Activated CD4-positive, alpha-beta T cell treated with anti-CD3 and anti-CD28 coated beads for 36 hours (primary cell): ENCODE data around the gene KRT16. TPM values are rescaled to one million over a fixed set of nuclear protein-coding genes. Genes with fewer than 3 reads are reported as not detected.
"Not testable (repeated sequence)": the region's sequence is repeated elsewhere in the genome, so short reads cannot be mapped to it uniquely, and the experiment has no call there.

Source experiments
- ATAC-seq: fragments of 200-7000 bp; cut with Tn5 transposase; one replicate; pipeline ENCODE4 v1.10.0; 2021; ENCODE audit warnings: mild to moderate bottlenecking, moderate library complexity
- CTCF ChIA-PET: fragments of 350-600 bp; sonication (Branson Sonifier 250); formaldehyde crosslinking; loops from one replicate; lab custom pipeline; 2021; ENCODE audit warnings: antibody characterized with exemption; lab: Charles Lee
- POLR2A ChIA-PET: fragments of 350-600 bp; sonication (Branson Sonifier 250); formaldehyde crosslinking; loops from one replicate; lab custom pipeline; 2021; ENCODE audit warnings: antibody characterized with exemption, inconsistent platforms; lab: Charles Lee
- DNase-seq: peaks from one replicate; pipeline ENCODE4 v3.0.0-alpha.2; 2020
- H3K27ac Mint-ChIP-seq: one replicate; pipeline ENCODE4 v1.8.0; 2021; ENCODE audit warnings: mixed read lengths
- H3K27me3 Mint-ChIP-seq: one replicate; pipeline ENCODE4 v1.8.0; 2021; ENCODE audit warnings: mixed read lengths
- H3K36me3 Mint-ChIP-seq: one replicate; pipeline ENCODE4 v1.8.0; 2021; ENCODE audit warnings: low read depth, mixed read lengths
- H3K4me1 Mint-ChIP-seq: one replicate; pipeline ENCODE4 v1.8.0; 2021; ENCODE audit warnings: mixed read lengths
- H3K4me3 Mint-ChIP-seq: one replicate; pipeline ENCODE4 v1.8.0; 2021; ENCODE audit warnings: mild to moderate bottlenecking, moderate library complexity, mixed read lengths
- H3K9me3 Mint-ChIP-seq: one replicate; pipeline ENCODE4 v1.8.0; 2021; ENCODE audit warnings: low read depth, mixed read lengths
- intact Hi-C, 2 experiments: fragments of 100-400 bp; cut with DNase I in 1 of 2; cut with micrococcal nuclease in 1 of 2; formaldehyde crosslinking; loops; one replicate each; pipeline versions ENCODE4 v1.14.2 to v1.15.1; 2022 to 2024; cut with DNase I, micrococcal nuclease
- total RNA-seq, 2 experiments: library from RNA; stranded (reverse); gene quantifications; one replicate each; pipeline ENCODE4 v1.2.3, GENCODE V29; 2021

The KRT16 gene
- total RNA-seq, 2 experiments from 2014 or later = not detected

- no peak within 1 kb of the TSS for H3K4me3 Mint-ChIP-seq
- H3K36me3 Mint-ChIP-seq = no peaks in the 10 kb centered on the region
- H3K27me3 Mint-ChIP-seq = no peaks in the 10 kb centered on the region
- ChIA-PET CTCF (interaction anchor here (0.6 to 1.0 kb wide), 4 partner anchors 24 to 220 kb away, joined by 3 to 5 read pairs (median 3); no protein-coding TSS in a partner anchor), POLR2A (no interaction called here)
- intact Hi-C loops = no loop called here
- DNase-seq = no peak
- H3K27ac Mint-ChIP-seq = no peak within 1 kb of the TSS
- H3K4me1 Mint-ChIP-seq = no peaks in the 10 kb centered on the region
- no peaks in the 10 kb centered on the region for H3K9me3 Mint-ChIP-seq
- no peak for ATAC-seq
Measured at GRCh38 chr17:41624208-41625101, 11.9 kb upstream of the KRT16 start, which contains the start of gene KRT17. KRT17 (minus strand) TSS chr17:41624575; CDS start chr17:41624509, 66 bp downstream.

- H3K36me3 Mint-ChIP-seq, H3K9me3 Mint-ChIP-seq, DNase-seq, H3K27me3 Mint-ChIP-seq, H3K27ac Mint-ChIP-seq, ATAC-seq, CTCF ChIA-PET, POLR2A ChIA-PET, intact Hi-C loops, H3K4me1 Mint-ChIP-seq, H3K4me3 Mint-ChIP-seq: not testable (repeated sequence)
Measured at GRCh38 chr17:41623184-41623861, 10.8 kb upstream of the KRT16 start.

GRCh38 chr17:41622340-41623183 lies 10.0 kb upstream of the KRT16 start:
- CTCF ChIA-PET, H3K27ac Mint-ChIP-seq, H3K36me3 Mint-ChIP-seq, H3K4me3 Mint-ChIP-seq, H3K9me3 Mint-ChIP-seq, DNase-seq, H3K4me1 Mint-ChIP-seq, POLR2A ChIA-PET, H3K27me3 Mint-ChIP-seq, intact Hi-C loops, ATAC-seq: not testable (repeated sequence)

GRCh38 chr17:41621916-41622315 lies 9.3 kb upstream of the KRT16 start:
- DNase-seq (no peak), ATAC-seq (no peak)
- intact Hi-C loops = no loop called here
- no peak overlapping the region for H3K4me3 Mint-ChIP-seq
- no peaks in the 10 kb centered on the region for H3K9me3 Mint-ChIP-seq
- H3K4me1 Mint-ChIP-seq = no peaks in the 10 kb centered on the region
- H3K36me3 Mint-ChIP-seq = no peaks in the 10 kb centered on the region
- H3K27ac Mint-ChIP-seq = no peak overlapping the region
- POLR2A ChIA-PET = no interaction called here
- no peaks in the 10 kb centered on the region for H3K27me3 Mint-ChIP-seq
- CTCF ChIA-PET = interaction anchor here (1.1 kb wide), 1 partner anchor 41 kb away, joined by 3 read pairs; no protein-coding TSS in a partner anchor

GRCh38 chr17:41621435-41621817 lies 8.9 kb upstream of the KRT16 start:
- H3K27ac Mint-ChIP-seq, H3K9me3 Mint-ChIP-seq, intact Hi-C loops, H3K36me3 Mint-ChIP-seq, ATAC-seq, H3K27me3 Mint-ChIP-seq, H3K4me3 Mint-ChIP-seq, DNase-seq, POLR2A ChIA-PET, H3K4me1 Mint-ChIP-seq: not testable (repeated sequence)
- CTCF ChIA-PET = interaction anchor here (1.1 kb wide), 1 partner anchor 42 kb away, joined by 3 read pairs; no protein-coding TSS in a partner anchor

- intact Hi-C loops = no loop called here
- no peak overlapping the region for H3K27ac Mint-ChIP-seq
- CTCF ChIA-PET = interaction anchor here (0.5 to 1.1 kb wide), 2 partner anchors 42 to 175 kb away, joined by 3 read pairs; no protein-coding TSS in a partner anchor
Measured at GRCh38 chr17:41620583-41621434, 8.2 kb upstream of the KRT16 start.

GRCh38 chr17:41619927-41620582 lies 7.5 kb upstream of the KRT16 start:
- intact Hi-C loops, ATAC-seq, H3K27me3 Mint-ChIP-seq, POLR2A ChIA-PET, H3K9me3 Mint-ChIP-seq, H3K27ac Mint-ChIP-seq, DNase-seq, H3K4me3 Mint-ChIP-seq, H3K4me1 Mint-ChIP-seq, H3K36me3 Mint-ChIP-seq: not testable (repeated sequence)
- CTCF ChIA-PET = interaction anchor here (0.5 kb wide), 1 partner anchor 175 kb away, joined by 3 read pairs; no protein-coding TSS in a partner anchor

More at GRCh38 chr17:41620583-41621434, 8.2 kb upstream of the KRT16 start:
- POLR2A ChIA-PET = no interaction called here
- Mint-ChIP-seq H3K4me1 (no peaks in the 10 kb centered on the region), H3K4me3 (no peak overlapping the region), H3K9me3 (no peaks in the 10 kb centered on the region), H3K36me3 (no peaks in the 10 kb centered on the region), H3K27me3 (no peaks in the 10 kb centered on the region)
- DNase-seq (no peak), ATAC-seq (no peak)

GRCh38 chr17:41619036-41619926 lies 6.7 kb upstream of the KRT16 start:
- Mint-ChIP-seq H3K9me3 (no peaks in the 10 kb centered on the region), H3K36me3 (no peaks in the 10 kb centered on the region), H3K4me1 (no peaks in the 10 kb centered on the region), H3K4me3 (no peak overlapping the region), H3K27me3 (no peaks in the 10 kb centered on the region), H3K27ac (no peak overlapping the region)
- ChIA-PET POLR2A (no interaction called here), CTCF (no interaction called here)
- DNase-seq = no peak
- intact Hi-C loops = no loop called here
- no peak for ATAC-seq

GRCh38 chr17:41618341-41619035 lies 5.9 kb upstream of the KRT16 start:
- CTCF ChIA-PET = no interaction called here
- intact Hi-C loops = no loop called here
- H3K27me3 Mint-ChIP-seq = no peaks in the 10 kb centered on the region
- no peaks in the 10 kb centered on the region for H3K9me3 Mint-ChIP-seq
- H3K4me3 Mint-ChIP-seq = no peak overlapping the region
- POLR2A ChIA-PET = no interaction called here
- ATAC-seq = no peak
- H3K4me1 Mint-ChIP-seq = no peaks in the 10 kb centered on the region
- DNase-seq = no peak
- no peaks in the 10 kb centered on the region for H3K36me3 Mint-ChIP-seq
- H3K27ac Mint-ChIP-seq = no peak overlapping the region
